Transverse colon (tissue), 4 donors: ENCODE measurements around the gene TMEM240. TPM values are rescaled to one million over a fixed set of nuclear protein-coding genes. Genes with fewer than 3 reads are reported as not detected.
"Not testable (repeated sequence)": the region's sequence is repeated elsewhere in the genome, so short reads cannot be mapped to it uniquely, and the experiment has no call there.

Experiments
- DNase-seq: peaks from one replicate; pipeline ENCODE4 v3.0.0-alpha.2; 2019
- H3K27ac ChIP-seq, 4 donors: fragments of 200-600 bp; sonication (generic); 2 replicates each; pipeline ENCODE4 v1.5.1; 2016 to 2018; ENCODE audit warnings: inconsistent platforms in 4 of 4
- H3K27me3 ChIP-seq: fragments of 200-600 bp; sonication (generic); 2 replicates; pipeline ENCODE4 v1.5.1; 2017; ENCODE audit warnings: inconsistent platforms
- H3K36me3 ChIP-seq, 4 donors: fragments of 200-600 bp; sonication (generic); 2 replicates each; pipeline ENCODE4 v1.5.1; 2017 to 2019; ENCODE audit warnings: inconsistent platforms in 4 of 4
- H3K4me1 ChIP-seq, 4 donors: fragments of 200-600 bp; sonication (generic); 2 replicates each; pipeline ENCODE4 v1.5.1; 2017 to 2020; ENCODE audit warnings: inconsistent platforms in 4 of 4
- H3K4me3 ChIP-seq, 4 donors: fragments of 200-600 bp; sonication (generic); 1 replicate in 1 of 4; 2 replicates in 3 of 4; pipeline versions ENCODE4 v1.5.1 to v1.6.1; 2017 to 2019; ENCODE audit warnings: inconsistent platforms in 4 of 4
- H3K9me3 ChIP-seq, 2 donors: fragments of 200-600 bp; sonication (generic); 2 replicates each; pipeline ENCODE4 v1.5.1; 2017 to 2019; ENCODE audit warnings: inconsistent platforms in 2 of 2
- EP300 ChIP-seq: sonication (generic); formaldehyde crosslinking; IDR thresholded peaks from one replicate; pipeline ENCODE4 v1.6.1; 2017; ENCODE audit warnings: antibody characterized with exemption, low read depth
- POLR2A ChIP-seq: fragments of 450-650 bp; IDR thresholded peaks from one replicate; pipeline ENCODE4 v1.6.1; 2016; ENCODE audit warnings: antibody characterized with exemption, mild to moderate bottlenecking, moderate library complexity
- POLR2AphosphoS5 ChIP-seq, 3 donors: sonication (generic); formaldehyde crosslinking; IDR thresholded peaks; one replicate each; pipeline ENCODE4 v1.6.1; 2016; ENCODE audit warnings: antibody characterized with exemption in 3 of 3
- WGBS, 2 donors: methylation state at CpG; one replicate each; pipeline ENCODE4 v1.1.5; 2018; ENCODE audit warnings: low coverage in 1 of 2; 5-methylcytosine and 5-hydroxymethylcytosine counted together
- in situ Hi-C, 4 donors: fragments of 200-750 bp; cut with MboI; loops; one replicate each; pipeline versions ENCODE4 v1.15.0 to v1.15.1; 2017; ENCODE audit warnings: low sequenced_read_pairs in 3 of 4, low pct_ligation_motif_present in 1 of 4, low pct_unique_long_range_greater_than_20kb in 1 of 4
- intact Hi-C: fragments of 100-400 bp; cut with DNase I; formaldehyde crosslinking; loops from one replicate; pipeline ENCODE4 v1.15.1; 2023; ENCODE audit warnings: low total_unique reads
- total RNA-seq, 4 donors: library from RNA; depleted of rRNA; stranded (reverse); fragments of >200 nt; gene quantifications; one replicate each; pipeline ENCODE4 v1.1.0, GENCODE V29; 2016
- TF ChIP-seq, protein P1 (sequence below), 5 experiments: fragments of 200-600 bp in 3 of 5; fragments of 450-650 bp in 2 of 5; sonication (generic) in 3 of 5; IDR thresholded peaks; 1 replicate in 2 of 5; 2 replicates in 3 of 5; pipeline ENCODE4 v1.5.1; 2016 to 2017; ENCODE audit warnings: antibody characterized with exemption in 5 of 5, inconsistent platforms in 3 of 5, mild to moderate bottlenecking in 2 of 5, moderate library complexity in 1 of 5

Gene TMEM240
- total RNA-seq, 4 donors from 2014 or later: 3.8 to 27.3 (median 4.2) TPM; not detected in 1

GRCh38 chr1:1529936-1530335, 10.5 kb downstream of the TMEM240 start:
- WGBS, 2 donors: 96% methylated on average over 8 of the region's 8 CpGs; no CpG with 5 or more reads in 1 of the 2 donors

DNA sequence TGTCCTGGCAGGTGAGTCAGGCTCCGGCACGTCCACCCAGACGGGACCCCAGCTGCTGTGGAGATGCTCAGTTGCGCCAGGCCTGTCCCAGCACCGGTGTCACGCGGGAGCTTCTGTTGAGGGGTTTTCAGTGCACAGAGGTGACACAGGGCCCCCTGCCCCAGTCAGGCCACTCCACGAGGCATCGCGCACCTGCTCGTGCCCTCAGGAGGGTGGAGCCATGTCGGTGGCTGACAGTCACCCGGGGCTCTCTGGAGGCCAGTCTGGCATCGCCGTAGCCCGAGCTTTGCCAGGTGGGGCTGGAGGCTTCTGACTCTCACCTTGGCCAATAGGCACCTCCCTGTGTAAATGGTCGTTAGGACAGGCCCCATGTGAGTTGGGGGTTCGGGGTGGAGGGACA, 11.1 kb downstream of the TMEM240 start:
- Histone ChIP-seq H3K36me3 (peaks cover 0 to 5% (median 0%) of the 10 kb centered on the region in 4 donors), H3K4me3 (no peak overlapping the region), H3K9me3 (peaks cover 5 to 6% of the 10 kb centered on the region in 2 donors), H3K27me3 (no peaks in the 10 kb centered on the region), H3K27ac (no peak overlapping the region), H3K4me1 (no peaks in the 10 kb centered on the region)
- in situ Hi-C loops (no loop called here), intact Hi-C loops (no loop called here)
- TF ChIP-seq POLR2AphosphoS5 (IDR thresholded peaks at IDR 0.05) (no peak), EP300 (no peak), POLR2A (no peak)
- TF ChIP-seq, protein P1, sequence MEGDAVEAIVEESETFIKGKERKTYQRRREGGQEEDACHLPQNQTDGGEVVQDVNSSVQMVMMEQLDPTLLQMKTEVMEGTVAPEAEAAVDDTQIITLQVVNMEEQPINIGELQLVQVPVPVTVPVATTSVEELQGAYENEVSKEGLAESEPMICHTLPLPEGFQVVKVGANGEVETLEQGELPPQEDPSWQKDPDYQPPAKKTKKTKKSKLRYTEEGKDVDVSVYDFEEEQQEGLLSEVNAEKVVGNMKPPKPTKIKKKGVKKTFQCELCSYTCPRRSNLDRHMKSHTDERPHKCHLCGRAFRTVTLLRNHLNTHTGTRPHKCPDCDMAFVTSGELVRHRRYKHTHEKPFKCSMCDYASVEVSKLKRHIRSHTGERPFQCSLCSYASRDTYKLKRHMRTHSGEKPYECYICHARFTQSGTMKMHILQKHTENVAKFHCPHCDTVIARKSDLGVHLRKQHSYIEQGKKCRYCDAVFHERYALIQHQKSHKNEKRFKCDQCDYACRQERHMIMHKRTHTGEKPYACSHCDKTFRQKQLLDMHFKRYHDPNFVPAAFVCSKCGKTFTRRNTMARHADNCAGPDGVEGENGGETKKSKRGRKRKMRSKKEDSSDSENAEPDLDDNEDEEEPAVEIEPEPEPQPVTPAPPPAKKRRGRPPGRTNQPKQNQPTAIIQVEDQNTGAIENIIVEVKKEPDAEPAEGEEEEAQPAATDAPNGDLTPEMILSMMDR (IDR thresholded peaks at IDR 0.05): no peak
- no peak for DNase-seq
- 98% methylated on average over 10 of the region's 18 CpGs; no CpG with 5 or more reads in 1 of the 2 donors for WGBS, 2 donors

More at GRCh38 chr1:1529936-1530335, 10.5 kb downstream of the TMEM240 start:
- in situ Hi-C loops: no loop called here
- DNase-seq: no peak
- TF ChIP-seq, protein P1 (IDR thresholded peaks at IDR 0.05): no peak
- TF ChIP-seq POLR2AphosphoS5 (IDR thresholded peaks at IDR 0.05) (no peak), EP300 (no peak), POLR2A (no peak)
- Histone ChIP-seq H3K27ac (no peak overlapping the region), H3K27me3 (no peaks in the 10 kb centered on the region), H3K4me3 (no peak overlapping the region), H3K36me3 (peaks cover 0 to 5% (median 0%) of the 10 kb centered on the region in 4 donors), H3K9me3 (peaks cover 5 to 6% of the 10 kb centered on the region in 2 donors), H3K4me1 (no peaks in the 10 kb centered on the region)
- intact Hi-C loops: no loop called here

- DNase-seq: no peak
- peaks cover 0 to 5% (median 0%) of the 10 kb centered on the region in 4 donors for H3K36me3 ChIP-seq
- peaks cover 5 to 6% of the 10 kb centered on the region in 2 donors for H3K9me3 ChIP-seq
- H3K27ac ChIP-seq: no peak overlapping the region
- in situ Hi-C loops (no loop called here), intact Hi-C loops (no loop called here)
- no peak overlapping the region for H3K4me3 ChIP-seq
- TF ChIP-seq EP300 (no peak), POLR2A (no peak), POLR2AphosphoS5 (IDR thresholded peaks at IDR 0.05) (no peak)
- TF ChIP-seq, protein P1 (IDR thresholded peaks at IDR 0.05): no peak
- 92% methylated on average over 31 of the region's 37 CpGs; no CpG with 5 or more reads in 1 of the 2 donors for WGBS, 2 donors
- H3K27me3 ChIP-seq: no peaks in the 10 kb centered on the region
- no peaks in the 10 kb centered on the region for H3K4me1 ChIP-seq
These were observed 11.8 kb downstream of the TMEM240 start for GRCh38 chr1:1528301-1529267.

GRCh38 chr1:1527092-1527816, 13.2 kb downstream of the TMEM240 start:
- Histone ChIP-seq H3K36me3 (peaks cover 0 to 5% (median 0%) of the 10 kb centered on the region in 4 donors), H3K27me3 (no peaks in the 10 kb centered on the region), H3K4me1 (no peaks in the 10 kb centered on the region), H3K27ac (no peak overlapping the region), H3K4me3 (no peak overlapping the region), H3K9me3 (peaks cover 5 to 6% of the 10 kb centered on the region in 2 donors)
- intact Hi-C loops (no loop called here), in situ Hi-C loops (no loop called here)
- TF ChIP-seq EP300: no peak
- TF ChIP-seq POLR2AphosphoS5 (IDR thresholded peaks at IDR 0.05): no peak
- TF ChIP-seq, protein P1 (IDR thresholded peaks at IDR 0.05): no peak
- TF ChIP-seq POLR2A: no peak
- DNase-seq: no peak
- WGBS, 2 donors: 92 to 100% methylated on average over 1 to 31 of the region's 31 CpGs

GRCh38 chr1:1526476-1526875, 13.9 kb downstream of the TMEM240 start:
- not testable (repeated sequence) for H3K9me3 ChIP-seq, H3K27me3 ChIP-seq

DNA sequence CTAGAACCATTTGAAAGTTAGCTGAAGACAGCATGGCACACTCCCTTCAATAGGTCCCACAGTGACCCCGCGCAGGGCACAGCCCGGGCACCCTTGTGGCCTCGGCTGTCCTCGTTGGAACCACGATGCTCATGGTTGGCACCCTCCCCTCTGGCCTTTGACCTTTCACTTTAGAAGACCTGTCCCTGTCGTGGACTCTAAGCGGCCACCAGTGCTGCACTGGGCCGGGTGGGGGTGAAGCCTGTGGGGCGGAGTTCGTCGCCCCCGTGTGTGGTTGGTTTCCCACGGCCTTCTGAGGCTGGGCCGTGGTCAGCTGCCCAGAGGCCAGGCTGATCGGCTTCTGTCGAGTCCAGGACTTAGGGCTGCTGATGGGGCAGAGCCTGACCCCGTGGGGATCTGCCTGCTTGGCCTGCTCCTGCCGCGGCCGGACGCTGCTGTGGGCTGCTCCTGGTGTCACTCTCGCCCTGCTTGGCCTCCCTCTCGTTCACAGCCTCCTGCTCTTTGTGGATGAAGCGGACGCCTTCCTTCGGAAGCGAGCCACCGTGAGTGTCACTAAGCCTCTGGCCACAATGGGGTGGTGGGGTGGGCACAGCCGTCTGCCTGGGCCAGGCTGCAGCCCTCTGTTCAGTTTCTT, 15.6 kb downstream of the TMEM240 start:
- DNase-seq, H3K36me3 ChIP-seq, intact Hi-C loops, in situ Hi-C loops, H3K27me3 ChIP-seq, H3K4me3 ChIP-seq, H3K27ac ChIP-seq, H3K4me1 ChIP-seq, H3K9me3 ChIP-seq: not testable (repeated sequence)
- 90 to 92% methylated on average over 8 to 26 of the region's 30 CpGs for WGBS, 2 donors

More at GRCh38 chr1:1526476-1526875, 13.9 kb downstream of the TMEM240 start:
- H3K4me3 ChIP-seq, H3K36me3 ChIP-seq, DNase-seq, H3K4me1 ChIP-seq, H3K27ac ChIP-seq, intact Hi-C loops, in situ Hi-C loops: not testable (repeated sequence)
- 96% methylated on average over 12 of the region's 21 CpGs; no CpG with 5 or more reads in 1 of the 2 donors for WGBS, 2 donors
